Mesangial cell (primary cell): ENCODE measurements around the gene NYAP2. TPM values are rescaled to one million over a fixed set of nuclear protein-coding genes. Genes with fewer than 3 reads are reported as not detected.

Source experiments
- total RNA-seq: library from RNA; depleted of rRNA; stranded (reverse); fragments of >200 nt; gene quantifications from 2 replicates; pipeline ENCODE4 v1.2.3, GENCODE V29; 2015

NYAP2 gene
- not detected in 2 replicates for total RNA-seq

DNA sequence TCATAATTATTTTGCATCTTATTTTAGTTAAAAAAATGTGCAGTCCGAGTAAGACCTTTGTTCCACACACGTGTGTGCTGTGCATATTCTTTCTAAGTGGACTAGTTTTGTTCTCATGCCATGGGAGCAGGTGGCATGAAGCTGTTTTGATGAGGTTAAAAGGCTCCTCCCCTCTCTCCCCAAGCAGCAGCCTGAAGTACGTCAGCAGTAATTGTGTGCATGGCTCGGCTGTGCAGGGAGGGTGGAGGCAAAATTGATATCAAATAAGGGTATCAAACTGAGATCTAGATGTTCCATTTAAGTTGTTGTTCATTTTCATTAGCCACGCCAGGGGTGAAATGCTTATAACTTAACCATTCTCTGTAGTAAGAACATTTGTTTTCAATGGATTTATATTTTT, at the start of gene NYAP2:
Gene NYAP2, plus strand, starts transcription at position 207 of the 400 bp plus-strand sequence. CDS start 9,171 bp downstream, outside the sequence.

